ENCODE measurements around the gene DNASE2B. TPM values are rescaled to one million over a fixed set of nuclear protein-coding genes. Genes with fewer than 3 reads are reported as not detected.

The DNASE2B gene
- total RNA-seq, 2 experiments from 2014 or later: not detected

GRCh38 chr1:84379138-84379916, 19.0 kb upstream of the DNASE2B start:
- Mint-ChIP-seq H3K9me3 (no peaks in the 10 kb centered on the region), H3K4me1 (no peaks in the 10 kb centered on the region), H3K4me3 (no peak overlapping the region), H3K27ac (no peak overlapping the region), H3K36me3 (ENCODE audit: low read depth) (no peaks in the 10 kb centered on the region), H3K27me3 (peaks cover 2% of the 10 kb centered on the region)
- POLR2A ChIA-PET: interaction anchor here (0.5 kb wide), 1 partner anchor 9 kb away, joined by 3 read pairs; no protein-coding TSS in a partner anchor
- no peak for DNase-seq
- CTCF ChIA-PET: interaction anchor here (0.8 to 1.7 kb wide), 2 partner anchors 11 to 1495 kb away, joined by 3 to 5 read pairs; no protein-coding TSS in a partner anchor

DNA sequence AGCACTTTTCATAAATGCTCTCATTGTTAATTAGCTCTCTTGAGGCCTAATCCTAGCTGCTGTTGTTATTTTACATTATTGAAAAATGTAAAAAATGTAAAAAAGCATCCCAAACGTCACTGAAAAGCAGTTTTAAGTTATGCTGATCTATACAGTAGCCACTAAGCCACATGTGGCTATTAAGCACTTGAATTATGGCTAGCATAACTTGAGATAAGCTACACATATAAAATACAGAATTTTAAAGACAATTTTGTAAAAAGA, 18.4 kb upstream of the DNASE2B start:
- POLR2A ChIA-PET: no interaction called here
- no peaks in the 10 kb centered on the region for H3K36me3 Mint-ChIP-seq (ENCODE audit: low read depth)
- no peaks in the 10 kb centered on the region for H3K4me1 Mint-ChIP-seq
- peaks cover 6% of the 10 kb centered on the region for H3K27me3 Mint-ChIP-seq
- H3K27ac Mint-ChIP-seq: no peak overlapping the region
- CTCF ChIA-PET: interaction anchor here (0.8 kb wide), 1 partner anchor 1495 kb away, joined by 3 read pairs; no protein-coding TSS in a partner anchor
- no peak overlapping the region for H3K4me3 Mint-ChIP-seq
- no peak for DNase-seq
- no peaks in the 10 kb centered on the region for H3K9me3 Mint-ChIP-seq

DNA sequence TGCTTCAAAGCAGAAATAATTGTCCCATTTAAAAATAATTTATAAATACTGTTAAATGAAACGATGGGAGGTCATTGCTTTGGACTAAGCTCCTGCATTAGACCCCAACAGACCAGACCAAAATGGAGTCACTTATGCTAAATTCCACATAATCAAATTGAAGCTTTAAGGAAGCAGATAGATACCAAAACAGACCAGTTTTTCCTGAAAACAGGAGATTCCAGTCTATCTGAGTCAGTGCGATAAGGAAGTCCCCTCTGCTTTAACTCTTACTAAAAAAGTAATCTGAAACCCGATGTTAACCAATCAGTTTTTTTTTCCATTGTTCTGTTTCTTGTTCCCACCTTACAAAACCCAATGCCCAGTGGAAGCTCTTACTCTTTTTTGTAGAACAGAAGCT, 16.2 kb upstream of the DNASE2B start:
- ChIA-PET POLR2A (no interaction called here), CTCF (no interaction called here)
- H3K36me3 Mint-ChIP-seq (ENCODE audit: low read depth): no peaks in the 10 kb centered on the region
- peaks cover 6% of the 10 kb centered on the region for H3K27me3 Mint-ChIP-seq
- no peak overlapping the region for H3K27ac Mint-ChIP-seq
- no peaks in the 10 kb centered on the region for H3K4me1 Mint-ChIP-seq
- H3K9me3 Mint-ChIP-seq: no peaks in the 10 kb centered on the region
- DNase-seq: no peak
- H3K4me3 Mint-ChIP-seq: no peak overlapping the region

DNA sequence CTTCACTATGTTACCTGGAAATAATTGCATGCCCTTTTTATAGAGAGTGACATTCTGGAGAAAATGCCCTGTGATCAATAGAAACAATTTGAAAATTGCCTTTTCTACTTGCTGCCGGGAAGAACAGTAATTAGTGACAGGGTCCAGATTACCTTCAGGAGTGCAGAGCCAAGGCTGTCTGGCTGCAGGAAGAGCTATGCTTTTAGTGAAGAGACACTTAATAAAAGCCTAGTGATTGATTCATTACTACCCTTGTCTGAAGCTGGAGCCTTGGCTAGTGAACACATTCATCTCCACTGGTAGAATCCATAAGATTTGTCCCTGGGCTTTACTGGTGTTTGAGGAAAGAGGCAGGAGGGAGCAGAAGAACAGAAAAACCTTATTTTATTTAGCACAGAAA, 12.9 kb upstream of the DNASE2B start:
- DNase-seq: no peak
- Mint-ChIP-seq H3K27ac (no peak overlapping the region), H3K27me3 (peaks cover 6% of the 10 kb centered on the region), H3K9me3 (no peaks in the 10 kb centered on the region), H3K4me1 (no peaks in the 10 kb centered on the region), H3K36me3 (ENCODE audit: low read depth) (no peaks in the 10 kb centered on the region), H3K4me3 (no peak overlapping the region)
- ChIA-PET CTCF (no interaction called here), POLR2A (no interaction called here)

DNA sequence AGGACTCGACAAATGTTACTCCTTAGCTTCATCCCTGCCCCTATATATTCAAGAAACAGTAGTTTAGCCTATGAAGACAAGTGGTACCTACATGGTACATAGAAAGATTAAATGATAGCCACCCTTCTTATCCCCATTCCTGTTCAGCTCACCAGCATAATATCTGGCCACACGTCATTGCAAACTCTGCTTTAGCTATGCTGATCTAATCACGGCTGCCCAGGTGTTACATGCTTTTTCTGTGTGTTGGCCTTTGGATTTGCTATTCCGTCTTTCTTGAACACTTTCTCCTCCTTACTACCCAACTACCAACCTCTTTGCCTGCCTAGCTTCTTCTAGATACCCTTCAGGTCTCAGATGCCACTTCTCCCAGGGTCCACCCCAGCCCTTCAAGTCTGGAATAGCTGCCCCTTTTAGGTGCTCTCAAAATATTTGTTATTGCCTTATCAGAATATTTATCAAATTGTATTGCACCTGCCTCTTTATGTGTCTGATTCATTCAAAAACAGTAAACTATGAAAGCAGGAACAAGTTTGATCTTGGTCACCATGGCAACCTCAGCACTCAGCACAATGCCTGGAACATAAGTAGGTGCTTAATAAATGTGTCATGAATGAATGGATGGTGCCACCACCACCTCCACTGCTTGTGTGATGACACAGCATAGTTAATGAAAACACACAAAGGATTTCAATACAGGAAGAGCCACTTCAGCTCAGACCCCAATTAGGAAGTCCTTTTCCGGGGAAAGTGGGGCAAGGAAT, 11.4 kb upstream of the DNASE2B start:
- Mint-ChIP-seq H3K36me3 (ENCODE audit: low read depth) (no peaks in the 10 kb centered on the region), H3K27ac (no peak overlapping the region)
- POLR2A ChIA-PET: no interaction called here

GRCh38 chr1:84387480-84388163, 10.7 kb upstream of the DNASE2B start:
- peaks cover 3% of the 10 kb centered on the region for H3K27me3 Mint-ChIP-seq
- no peak for DNase-seq
- POLR2A ChIA-PET: no interaction called here
- CTCF ChIA-PET: interaction anchor here (1.2 to 2.0 kb wide), 2 partner anchors 10 to 11 kb away, joined by 3 to 5 read pairs; no protein-coding TSS in a partner anchor
- H3K9me3 Mint-ChIP-seq: no peaks in the 10 kb centered on the region
- no peak overlapping the region for H3K27ac Mint-ChIP-seq
- no peaks in the 10 kb centered on the region for H3K4me1 Mint-ChIP-seq
- H3K4me3 Mint-ChIP-seq: no peak overlapping the region
- no peaks in the 10 kb centered on the region for H3K36me3 Mint-ChIP-seq (ENCODE audit: low read depth)

More for the DNA sequence above, 11.4 kb upstream of the DNASE2B start:
- Mint-ChIP-seq H3K4me3 (no peak overlapping the region), H3K4me1 (no peaks in the 10 kb centered on the region), H3K9me3 (no peaks in the 10 kb centered on the region), H3K27me3 (peaks cover 6% of the 10 kb centered on the region)
- CTCF ChIA-PET: interaction anchor here (1.2 to 2.0 kb wide), 2 partner anchors 10 to 12 kb away, joined by 3 to 5 read pairs; no protein-coding TSS in a partner anchor
- DNase-seq: no peak

- ChIA-PET CTCF (interaction anchor here (0.9 to 1.4 kb wide), 4 partner anchors 12 to 489 kb away, joined by 3 to 5 read pairs (median 3); no protein-coding TSS in a partner anchor), POLR2A (interaction anchor here (0.6 kb wide), 1 partner anchor 21 kb away, joined by 5 read pairs; no protein-coding TSS in a partner anchor)
- no peaks in the 10 kb centered on the region for H3K36me3 Mint-ChIP-seq (ENCODE audit: low read depth)
- H3K27ac Mint-ChIP-seq: no peak overlapping the region
- no peaks in the 10 kb centered on the region for H3K4me1 Mint-ChIP-seq
- no peaks in the 10 kb centered on the region for H3K9me3 Mint-ChIP-seq
- no peak overlapping the region for H3K4me3 Mint-ChIP-seq
- no peak for DNase-seq
- H3K27me3 Mint-ChIP-seq: peaks cover 6% of the 10 kb centered on the region
These were observed 8.1 kb upstream of the DNASE2B start for GRCh38 chr1:84390226-84390625.

DNA sequence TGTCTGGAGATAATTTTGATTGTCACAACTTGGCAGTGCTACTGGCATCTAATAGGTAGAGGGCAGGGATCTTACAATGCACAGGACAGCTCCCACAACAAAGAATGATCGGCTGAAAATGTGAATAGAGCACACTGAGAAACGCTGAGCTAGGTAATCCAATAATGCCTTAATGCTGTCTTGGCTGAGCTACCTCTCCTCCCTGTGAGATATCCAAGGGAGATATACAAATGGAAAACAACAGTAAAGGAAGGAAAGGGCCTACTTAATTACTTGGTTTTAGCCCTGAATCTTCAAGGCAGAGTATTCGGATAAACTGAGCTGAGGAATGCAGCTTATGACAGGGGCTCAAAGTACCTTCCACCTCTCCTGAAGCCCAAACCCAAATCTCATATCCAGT, 2.9 kb downstream of the DNASE2B start:
- H3K4me3 Mint-ChIP-seq: no peak overlapping the region
- H3K36me3 Mint-ChIP-seq (ENCODE audit: low read depth): no peaks in the 10 kb centered on the region
- H3K9me3 Mint-ChIP-seq: peaks cover 2% of the 10 kb centered on the region
- CTCF ChIA-PET: no interaction called here
- DNase-seq: no peak
- H3K4me1 Mint-ChIP-seq: no peaks in the 10 kb centered on the region
- no peaks in the 10 kb centered on the region for H3K27me3 Mint-ChIP-seq
- POLR2A ChIA-PET: no interaction called here
- H3K27ac Mint-ChIP-seq: no peak overlapping the region

- Mint-ChIP-seq H3K27me3 (no peaks in the 10 kb centered on the region), H3K4me1 (no peaks in the 10 kb centered on the region), H3K4me3 (no peak overlapping the region), H3K36me3 (ENCODE audit: low read depth) (no peaks in the 10 kb centered on the region), H3K9me3 (peaks cover 2% of the 10 kb centered on the region), H3K27ac (no peak overlapping the region)
- POLR2A ChIA-PET: no interaction called here
- CTCF ChIA-PET: no interaction called here
- DNase-seq: no peak
These were observed 3.8 kb downstream of the DNASE2B start for GRCh38 chr1:84402060-84402459.

DNA sequence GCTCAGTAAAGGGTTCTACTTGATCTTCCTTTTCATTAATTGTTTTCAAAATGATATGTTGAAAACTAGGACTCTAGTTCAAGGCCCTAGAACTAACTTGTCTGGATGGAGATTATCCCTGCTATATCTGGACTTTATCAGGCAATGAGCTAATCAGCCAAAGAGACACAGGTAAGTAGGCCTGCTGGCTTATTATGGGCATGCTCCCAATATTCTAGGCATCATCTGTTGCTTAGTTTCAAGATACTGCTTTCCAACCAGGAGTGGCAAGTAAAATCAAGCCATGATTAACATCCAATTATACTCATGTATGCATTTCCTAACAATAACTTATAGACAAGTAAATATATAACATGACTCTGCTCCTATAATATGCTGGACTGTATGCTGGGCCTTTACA, 4.2 kb downstream of the DNASE2B start:
- Mint-ChIP-seq H3K27me3 (no peaks in the 10 kb centered on the region), H3K4me3 (no peak overlapping the region), H3K36me3 (ENCODE audit: low read depth) (no peaks in the 10 kb centered on the region), H3K9me3 (peaks cover 2% of the 10 kb centered on the region), H3K4me1 (no peaks in the 10 kb centered on the region), H3K27ac (no peak overlapping the region)
- ChIA-PET CTCF (interaction anchor here (0.7 kb wide), 1 partner anchor 8 kb away, joined by 3 read pairs; no protein-coding TSS in a partner anchor), POLR2A (no interaction called here)
- DNase-seq: no peak

GRCh38 chr1:84403347-84403746, 5.1 kb downstream of the DNASE2B start:
- POLR2A ChIA-PET: no interaction called here
- H3K4me3 Mint-ChIP-seq: no peak overlapping the region
- CTCF ChIA-PET: interaction anchor here (0.6 to 0.7 kb wide), 2 partner anchors 9 to 1185 kb away, joined by 3 read pairs; no protein-coding TSS in a partner anchor
- no peaks in the 10 kb centered on the region for H3K36me3 Mint-ChIP-seq (ENCODE audit: low read depth)
- peaks cover 2% of the 10 kb centered on the region for H3K9me3 Mint-ChIP-seq
- H3K4me1 Mint-ChIP-seq: no peaks in the 10 kb centered on the region
- no peaks in the 10 kb centered on the region for H3K27me3 Mint-ChIP-seq
- no peak for DNase-seq
- no peak overlapping the region for H3K27ac Mint-ChIP-seq

DNA sequence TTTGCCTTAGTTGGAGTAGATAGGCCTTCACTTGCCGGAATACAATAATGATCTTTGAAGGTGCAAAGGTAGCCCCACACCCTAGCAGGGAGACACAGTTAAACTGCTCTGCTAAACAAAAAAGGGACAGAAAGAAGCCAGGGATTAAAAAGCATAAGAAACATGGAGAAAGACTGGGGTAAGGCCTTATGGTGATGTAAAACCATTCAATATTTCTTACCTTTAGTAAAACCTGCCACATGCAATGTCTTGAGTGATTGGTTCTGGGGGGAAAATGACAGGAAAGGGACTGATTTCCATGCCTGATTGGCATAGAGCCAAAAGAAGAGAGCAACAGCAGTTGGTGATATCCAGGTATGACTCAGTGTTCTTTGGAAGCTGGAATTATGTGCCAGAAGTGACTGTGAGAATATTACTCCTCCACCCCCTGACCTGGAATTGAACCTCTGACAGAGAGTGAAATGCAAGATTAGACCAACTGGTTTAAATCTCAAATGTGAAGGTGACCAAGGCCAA, 8.1 kb downstream of the DNASE2B start:
- peaks cover 2% of the 10 kb centered on the region for H3K9me3 Mint-ChIP-seq
- H3K4me3 Mint-ChIP-seq: no peak overlapping the region
- no peak overlapping the region for H3K27ac Mint-ChIP-seq
- ChIA-PET POLR2A (no interaction called here), CTCF (no interaction called here)
- no peak for DNase-seq
- no peaks in the 10 kb centered on the region for H3K4me1 Mint-ChIP-seq
- no peaks in the 10 kb centered on the region for H3K27me3 Mint-ChIP-seq
- no peaks in the 10 kb centered on the region for H3K36me3 Mint-ChIP-seq (ENCODE audit: low read depth)

DNA sequence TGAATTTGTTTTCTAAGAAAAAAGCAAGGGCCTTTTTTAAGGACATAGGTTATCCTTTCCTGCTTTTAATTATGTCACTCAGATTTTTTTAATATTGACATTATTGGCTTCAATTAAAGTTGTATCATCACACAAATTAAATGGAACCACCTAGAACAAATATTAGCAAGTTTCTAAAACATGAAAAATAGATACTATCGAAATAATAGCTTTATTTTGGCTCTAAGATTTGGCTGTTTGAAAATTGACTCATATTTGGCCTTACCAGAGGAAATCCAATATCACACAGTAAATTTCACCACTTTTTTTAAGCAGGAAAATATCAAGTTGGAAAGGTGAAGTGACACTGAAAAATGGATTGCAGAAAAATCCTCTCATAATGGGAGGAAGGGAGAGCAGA, 9.2 kb downstream of the DNASE2B start:
- H3K27me3 Mint-ChIP-seq: no peaks in the 10 kb centered on the region
- CTCF ChIA-PET: no interaction called here
- no peaks in the 10 kb centered on the region for H3K36me3 Mint-ChIP-seq (ENCODE audit: low read depth)
- DNase-seq: no peak
- H3K9me3 Mint-ChIP-seq: peaks cover 2% of the 10 kb centered on the region
- H3K27ac Mint-ChIP-seq: no peak overlapping the region
- H3K4me3 Mint-ChIP-seq: no peak overlapping the region
- POLR2A ChIA-PET: no interaction called here
- no peaks in the 10 kb centered on the region for H3K4me1 Mint-ChIP-seq

All from activated CD4-positive, alpha-beta T cell treated with anti-CD3 and anti-CD28 coated beads, Interleukin-2, amount 10 ng/mL, durations not matched to agents 7 days and 5 days (primary cell).